Measurements from ENCODE around the gene C13orf46. TPM values are rescaled to one million over a fixed set of nuclear protein-coding genes. Genes with fewer than 3 reads are reported as not detected.

C13orf46 gene
- total RNA-seq, 2 donors from 2014 or later: 0.59 to 2.7 TPM

- peak; percentile 85 for DNase-seq (ENCODE audit: low spot score)
- H3K27ac ChIP-seq: peak overlapping the region; percentile 31 to 53
- no peaks in the 10 kb centered on the region for H3K9me3 ChIP-seq
- H3K4me3 ChIP-seq: no peak overlapping the region
- H3K27me3 ChIP-seq: no peaks in the 10 kb centered on the region
- TF ChIP-seq, protein P1, sequence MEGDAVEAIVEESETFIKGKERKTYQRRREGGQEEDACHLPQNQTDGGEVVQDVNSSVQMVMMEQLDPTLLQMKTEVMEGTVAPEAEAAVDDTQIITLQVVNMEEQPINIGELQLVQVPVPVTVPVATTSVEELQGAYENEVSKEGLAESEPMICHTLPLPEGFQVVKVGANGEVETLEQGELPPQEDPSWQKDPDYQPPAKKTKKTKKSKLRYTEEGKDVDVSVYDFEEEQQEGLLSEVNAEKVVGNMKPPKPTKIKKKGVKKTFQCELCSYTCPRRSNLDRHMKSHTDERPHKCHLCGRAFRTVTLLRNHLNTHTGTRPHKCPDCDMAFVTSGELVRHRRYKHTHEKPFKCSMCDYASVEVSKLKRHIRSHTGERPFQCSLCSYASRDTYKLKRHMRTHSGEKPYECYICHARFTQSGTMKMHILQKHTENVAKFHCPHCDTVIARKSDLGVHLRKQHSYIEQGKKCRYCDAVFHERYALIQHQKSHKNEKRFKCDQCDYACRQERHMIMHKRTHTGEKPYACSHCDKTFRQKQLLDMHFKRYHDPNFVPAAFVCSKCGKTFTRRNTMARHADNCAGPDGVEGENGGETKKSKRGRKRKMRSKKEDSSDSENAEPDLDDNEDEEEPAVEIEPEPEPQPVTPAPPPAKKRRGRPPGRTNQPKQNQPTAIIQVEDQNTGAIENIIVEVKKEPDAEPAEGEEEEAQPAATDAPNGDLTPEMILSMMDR (IDR thresholded peaks at IDR 0.05): no peak
- peaks cover 0 to 14% of the 10 kb centered on the region in 2 donors for H3K4me1 ChIP-seq
- H3K36me3 ChIP-seq: peaks cover 5% of the 10 kb centered on the region
These were observed 24.2 kb upstream of the C13orf46 start for GRCh38 chr13:113997845-113998751.

GRCh38 chr13:113996912-113997745, 23.3 kb upstream of the C13orf46 start:
- TF ChIP-seq, protein P1 (IDR thresholded peaks at IDR 0.05): no peak
- no peak for DNase-seq (ENCODE audit: low spot score)
- peaks cover 0 to 20% of the 10 kb centered on the region in 2 donors for H3K4me1 ChIP-seq
- peaks cover 5% of the 10 kb centered on the region for H3K36me3 ChIP-seq
- H3K9me3 ChIP-seq: no peaks in the 10 kb centered on the region
- H3K27me3 ChIP-seq: no peaks in the 10 kb centered on the region
- H3K4me3 ChIP-seq: no peak overlapping the region
- peak overlapping the region; percentile 31 to 53 for H3K27ac ChIP-seq

DNA sequence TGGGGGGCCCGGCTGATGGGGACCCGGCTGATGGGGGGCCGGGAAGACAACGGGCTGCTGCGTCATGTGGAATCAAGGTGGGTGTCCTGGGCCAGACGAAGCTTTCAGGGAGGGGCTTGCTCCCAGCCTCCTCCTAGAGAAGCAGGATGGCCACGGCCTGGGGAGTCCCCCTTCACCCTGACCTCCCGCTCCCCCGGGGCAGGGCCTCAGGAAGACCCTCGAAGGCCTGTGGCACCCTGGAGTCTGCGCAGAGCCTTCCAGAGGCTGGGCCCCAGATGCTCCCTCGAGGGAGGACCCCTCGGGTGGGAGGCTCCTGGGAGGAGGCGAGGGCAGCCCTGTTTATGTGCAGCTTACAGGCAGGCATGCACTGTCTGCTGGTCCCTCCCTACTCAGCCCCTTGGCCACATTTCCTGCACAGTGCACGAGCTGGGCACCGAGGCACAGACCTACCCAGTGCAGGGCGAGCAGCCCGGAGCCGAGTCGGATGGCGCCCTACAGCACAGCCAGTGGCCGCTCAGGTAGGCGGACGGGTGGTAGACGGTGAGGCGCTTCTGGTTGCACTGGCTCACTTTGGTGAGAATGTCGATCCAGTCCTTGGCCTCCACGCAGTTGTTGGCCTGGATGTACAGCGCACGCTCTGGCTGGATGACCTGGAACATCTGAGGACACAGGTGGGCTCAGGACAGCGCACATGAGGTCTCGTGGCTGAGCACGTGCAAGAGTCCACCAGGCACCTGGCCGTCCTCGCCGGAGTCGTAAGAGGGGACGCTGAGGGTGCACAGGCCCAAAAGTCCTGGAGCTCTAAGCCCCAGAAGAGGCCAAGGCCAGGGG, 22.4 kb upstream of the C13orf46 start:
- no peak for DNase-seq (ENCODE audit: low spot score)
- TF ChIP-seq, protein P1 (IDR thresholded peaks at IDR 0.05): no peak

DNA sequence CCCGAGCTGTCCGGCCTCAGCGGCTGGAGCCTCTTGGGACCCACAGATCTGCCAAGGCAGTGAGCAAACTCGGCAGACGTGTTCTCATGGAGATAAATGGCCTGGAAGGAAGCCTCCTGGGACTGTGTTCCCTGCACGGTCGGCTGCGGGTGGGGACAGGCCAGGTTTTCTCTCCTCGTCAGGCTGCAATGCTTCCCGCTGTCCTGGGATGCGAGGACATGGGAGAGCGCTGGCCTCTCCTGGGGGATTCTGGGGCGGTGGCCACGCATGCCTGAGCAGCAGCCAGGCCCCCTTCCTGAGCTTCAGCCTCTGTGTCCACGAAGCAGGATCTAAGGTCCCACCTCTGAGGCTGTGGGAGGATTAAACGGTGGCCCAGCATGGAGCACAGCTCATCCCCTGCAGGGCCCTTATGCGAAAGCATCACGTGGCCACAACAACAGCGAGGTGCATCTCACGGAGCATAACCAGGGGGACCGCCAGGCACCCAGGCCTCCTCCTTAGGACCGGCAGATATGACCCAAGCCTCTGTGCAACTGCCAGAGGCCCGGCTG, 21.2 kb upstream of the C13orf46 start:
- H3K27me3 ChIP-seq: no peaks in the 10 kb centered on the region
- DNase-seq (ENCODE audit: low spot score): no peak
- no peak overlapping the region for H3K4me3 ChIP-seq
- peaks cover 0 to 34% of the 10 kb centered on the region in 2 donors for H3K4me1 ChIP-seq
- TF ChIP-seq, protein P1 (IDR thresholded peaks at IDR 0.05): no peak
- H3K9me3 ChIP-seq: no peaks in the 10 kb centered on the region
- no peak overlapping the region for H3K27ac ChIP-seq
- peaks cover 11% of the 10 kb centered on the region for H3K36me3 ChIP-seq

More for the DNA sequence above, 22.4 kb upstream of the C13orf46 start:
- Histone ChIP-seq H3K9me3 (no peaks in the 10 kb centered on the region), H3K4me1 (peaks cover 0 to 29% of the 10 kb centered on the region in 2 donors), H3K27ac (no peak overlapping the region), H3K27me3 (no peaks in the 10 kb centered on the region), H3K36me3 (peaks cover 5% of the 10 kb centered on the region), H3K4me3 (no peak overlapping the region)

Data from right atrium auricular region (tissue), 2 donors.